Measurements from ENCODE around the gene C19orf67.

C19orf67 gene

DNA sequence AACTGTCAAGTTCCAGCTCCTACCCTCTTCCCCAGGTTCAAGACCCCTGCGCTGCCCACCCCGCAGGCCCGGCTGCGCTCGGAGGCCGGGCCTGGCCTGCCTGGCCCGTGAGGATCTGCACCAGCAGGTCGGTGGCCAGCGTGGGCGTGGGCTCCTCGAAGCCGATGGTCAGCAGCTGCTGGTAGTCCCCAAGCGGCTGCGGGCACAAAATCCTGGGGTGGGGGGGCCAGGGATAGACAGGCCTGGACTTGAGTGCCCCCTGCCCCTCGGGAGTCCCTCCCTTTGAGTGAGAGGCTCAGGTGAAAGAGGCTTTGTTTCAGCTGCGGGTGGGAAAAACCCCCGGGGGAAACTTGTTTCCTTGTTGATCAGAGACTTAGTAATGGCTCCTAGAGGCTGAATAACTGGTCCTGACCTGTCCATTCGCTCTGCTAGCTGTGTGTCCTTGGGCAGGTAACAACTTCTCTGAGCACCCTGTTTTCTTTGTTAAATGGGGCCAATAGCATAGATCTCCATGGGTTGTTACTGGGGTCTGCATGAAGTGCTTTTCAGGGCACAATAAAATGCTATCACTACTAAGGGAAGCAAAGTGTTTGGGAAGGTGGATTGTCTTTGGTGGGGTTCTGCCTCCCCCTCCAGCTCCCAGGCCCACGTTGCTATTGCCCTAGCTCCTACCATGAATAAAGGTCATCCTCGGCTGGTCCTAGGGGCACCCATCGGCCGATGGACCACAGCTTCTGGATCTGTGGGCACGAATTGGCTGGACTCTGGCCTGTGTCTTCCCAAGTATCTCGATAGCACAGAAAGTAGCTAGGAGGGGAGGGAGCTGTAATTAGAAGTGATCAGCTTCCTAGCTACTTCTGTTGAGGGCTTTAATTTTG is 3.5 kb downstream of the C19orf67 start:
- no peak for DNase-seq (ENCODE audit: low spot score)

DNA sequence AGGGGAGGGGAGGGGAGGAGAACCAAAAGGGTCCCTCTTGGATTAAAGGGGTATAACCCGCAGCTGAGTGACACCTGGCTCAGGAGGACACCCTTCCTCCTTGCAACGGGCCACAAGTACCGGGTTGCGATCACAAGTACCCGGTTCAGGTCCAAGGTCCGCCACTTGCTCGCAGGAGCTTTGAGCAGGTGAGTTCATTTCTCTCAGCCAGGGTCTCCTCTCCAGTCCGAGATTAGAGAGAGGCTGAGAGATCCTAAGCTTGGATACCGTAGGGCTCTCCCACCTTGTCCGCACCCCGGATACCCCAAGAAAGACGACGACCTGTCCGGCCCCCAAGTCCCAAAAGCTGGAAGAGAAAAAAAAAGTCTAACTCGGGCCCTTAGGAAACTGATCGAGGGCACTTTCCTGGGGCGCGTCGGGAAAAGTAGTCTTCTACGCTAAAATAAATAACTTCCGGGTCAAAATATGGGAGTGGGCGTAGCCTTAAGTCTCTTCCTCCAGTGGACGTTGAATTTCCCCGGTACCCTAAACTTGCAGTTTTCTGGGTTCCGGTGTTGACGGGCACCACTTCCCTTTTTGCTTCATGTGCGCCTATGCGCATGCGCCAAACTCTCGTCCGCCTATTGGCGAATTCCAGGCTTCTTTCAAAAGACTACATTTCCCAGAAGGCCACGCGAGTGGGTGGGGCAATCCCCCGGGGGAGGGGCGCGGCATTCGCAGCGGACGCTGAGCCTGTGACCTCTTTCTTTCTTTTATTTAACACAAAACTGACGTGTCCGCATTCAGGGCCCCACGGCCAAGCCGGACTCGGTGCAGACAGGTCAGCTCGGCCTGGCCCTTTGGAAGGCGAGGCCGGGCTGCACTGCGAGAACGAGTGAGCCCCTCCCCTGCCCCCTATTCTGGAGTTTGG is 4.4 kb downstream of the C19orf67 start:
- peak; percentile 100 for DNase-seq (ENCODE audit: low spot score)

DNA sequence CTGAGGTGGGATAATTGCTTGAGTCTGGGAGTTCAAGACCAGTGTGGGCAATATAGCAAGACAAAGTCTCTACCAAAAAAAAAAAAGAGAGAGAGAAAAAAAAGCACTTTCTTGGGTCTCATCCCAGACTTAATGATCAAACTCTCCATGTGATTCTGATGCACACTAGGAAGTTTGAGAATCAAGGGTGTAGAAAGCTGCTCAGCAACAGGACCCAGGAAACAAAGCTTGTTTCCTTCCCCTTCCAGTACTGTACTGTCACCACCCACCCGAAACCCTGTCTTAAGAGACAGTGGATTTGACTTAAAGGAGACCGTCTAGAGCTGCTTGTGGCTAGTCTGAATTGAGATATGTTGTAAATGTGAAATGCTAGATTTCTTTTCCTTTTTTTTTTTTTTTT is 7.2 kb downstream of the C19orf67 start:
- no peak for DNase-seq (ENCODE audit: low spot score)

DNA sequence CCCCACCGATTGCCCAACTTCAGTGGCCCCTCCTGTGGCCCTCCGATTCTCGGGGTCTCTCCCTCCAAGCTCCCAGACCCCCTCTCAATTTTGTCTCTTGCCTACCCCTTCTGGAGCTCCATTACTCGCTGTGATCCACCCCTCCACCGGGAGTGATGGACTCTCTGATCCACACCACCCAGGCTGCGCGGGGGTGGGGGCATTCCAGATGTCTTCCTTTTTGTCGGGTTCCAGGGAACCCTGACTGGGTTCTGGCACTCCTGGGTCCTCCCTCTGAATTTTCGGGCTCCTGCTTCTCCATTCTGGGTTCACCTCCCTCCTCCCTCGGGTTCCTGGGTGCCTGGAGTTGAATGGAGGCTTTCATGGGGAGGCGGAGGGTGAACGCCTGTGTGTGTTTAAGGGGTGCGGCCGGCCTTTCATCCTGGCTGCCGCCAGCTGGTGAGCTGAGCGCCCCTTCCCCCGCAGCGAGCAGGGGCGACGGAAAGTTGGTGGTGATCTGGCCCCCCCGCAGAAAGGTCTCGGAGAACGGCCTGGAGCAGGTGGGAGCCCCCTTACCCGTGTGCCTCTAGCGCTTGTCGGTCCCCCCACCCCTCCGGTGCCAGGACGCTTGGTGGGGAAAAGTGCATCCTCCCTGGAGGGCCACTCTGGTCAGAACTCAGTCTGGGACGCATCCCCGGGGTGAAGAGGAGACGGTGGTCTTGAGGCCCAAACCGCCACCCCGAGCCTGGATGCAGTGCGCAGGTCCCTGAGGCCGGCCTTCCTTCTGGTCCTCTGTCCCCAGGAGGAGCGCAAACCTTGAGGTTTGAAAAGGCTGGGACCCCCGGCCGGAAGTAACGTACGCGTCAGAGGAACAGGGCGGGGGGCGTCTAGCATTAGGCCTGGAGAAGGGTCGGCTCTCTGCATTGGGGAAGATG is 11.4 kb downstream of the C19orf67 start:
- peak; percentile 39 for DNase-seq (ENCODE audit: low spot score)

DNA sequence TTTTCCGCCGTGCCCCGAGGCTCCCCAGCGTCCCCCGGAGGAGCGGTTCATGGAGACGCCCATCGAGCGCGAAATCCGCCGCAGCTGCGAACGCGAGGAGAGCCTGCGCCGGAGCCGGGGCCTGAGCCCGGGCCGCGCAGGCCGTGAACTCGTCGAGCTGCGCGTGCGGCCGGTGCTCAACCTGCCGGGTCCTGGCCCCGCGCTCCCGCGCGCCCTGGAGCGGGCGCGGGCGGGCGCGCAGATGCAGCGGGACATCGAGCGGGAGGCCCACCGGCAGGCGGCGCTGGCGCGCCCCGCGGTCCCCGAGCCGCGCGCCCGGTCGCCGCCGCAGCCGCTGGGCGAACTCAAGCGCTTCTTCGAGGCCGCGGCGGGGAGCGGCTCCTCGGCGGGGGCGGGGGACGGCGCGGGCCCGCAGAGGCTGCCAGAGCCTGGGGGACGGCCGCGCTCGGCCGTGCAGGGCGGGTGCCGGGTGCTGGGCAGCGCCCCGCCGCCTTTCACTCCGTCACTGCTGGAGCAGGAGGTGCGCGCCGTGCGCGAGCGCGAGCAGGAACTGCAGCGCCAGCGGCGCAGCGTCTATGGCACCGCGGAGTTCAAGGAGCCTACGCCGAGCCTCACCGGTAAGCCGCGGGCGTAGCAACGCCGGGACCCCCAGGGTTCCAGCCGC is 12.2 kb downstream of the C19orf67 start:
- peak; percentile 78 for DNase-seq (ENCODE audit: low spot score)

DNA sequence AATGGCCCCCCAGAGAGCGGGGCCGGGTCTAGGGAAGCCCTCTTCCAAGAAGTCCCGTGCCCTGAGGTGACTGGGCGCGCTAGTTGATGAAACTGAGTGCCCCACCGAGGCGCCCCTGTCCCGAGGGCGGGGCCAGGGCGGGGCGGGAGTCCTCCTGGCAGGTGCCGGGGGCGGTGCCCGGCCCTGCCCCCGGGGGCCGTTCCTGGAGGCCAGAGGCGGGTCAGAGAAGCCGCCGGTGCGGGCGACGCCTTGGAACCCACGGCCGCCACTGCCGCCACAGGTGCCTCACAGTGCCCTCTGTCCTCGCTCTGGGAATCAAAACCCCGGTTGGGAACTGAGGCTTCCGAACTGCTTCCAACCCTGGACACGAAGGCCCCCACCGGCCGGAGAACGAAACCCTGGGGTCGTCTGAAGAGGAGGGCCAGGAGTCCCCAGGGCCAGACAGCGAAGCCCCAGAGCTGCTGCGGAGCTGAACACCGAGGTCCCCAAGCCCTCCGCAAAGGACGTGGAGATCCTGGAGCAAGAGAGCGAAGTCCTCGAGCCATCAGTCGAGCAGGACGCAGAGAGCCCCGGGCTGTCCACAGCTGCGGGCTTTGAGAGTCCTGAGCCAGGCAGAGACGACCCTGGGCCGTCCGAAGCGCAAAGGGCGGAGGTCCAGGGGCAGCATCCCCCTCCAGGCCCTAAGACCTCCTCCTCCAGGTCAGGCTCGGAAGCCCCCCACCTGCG is 12.9 kb downstream of the C19orf67 start, which contains the start of gene MISP3:
Gene MISP3 (plus strand): TSS at position 252 of the 726 bp plus-strand sequence. CDS start 524 bp downstream, outside the sequence.
- peak; percentile 56 for DNase-seq (ENCODE audit: low spot score)

DNA sequence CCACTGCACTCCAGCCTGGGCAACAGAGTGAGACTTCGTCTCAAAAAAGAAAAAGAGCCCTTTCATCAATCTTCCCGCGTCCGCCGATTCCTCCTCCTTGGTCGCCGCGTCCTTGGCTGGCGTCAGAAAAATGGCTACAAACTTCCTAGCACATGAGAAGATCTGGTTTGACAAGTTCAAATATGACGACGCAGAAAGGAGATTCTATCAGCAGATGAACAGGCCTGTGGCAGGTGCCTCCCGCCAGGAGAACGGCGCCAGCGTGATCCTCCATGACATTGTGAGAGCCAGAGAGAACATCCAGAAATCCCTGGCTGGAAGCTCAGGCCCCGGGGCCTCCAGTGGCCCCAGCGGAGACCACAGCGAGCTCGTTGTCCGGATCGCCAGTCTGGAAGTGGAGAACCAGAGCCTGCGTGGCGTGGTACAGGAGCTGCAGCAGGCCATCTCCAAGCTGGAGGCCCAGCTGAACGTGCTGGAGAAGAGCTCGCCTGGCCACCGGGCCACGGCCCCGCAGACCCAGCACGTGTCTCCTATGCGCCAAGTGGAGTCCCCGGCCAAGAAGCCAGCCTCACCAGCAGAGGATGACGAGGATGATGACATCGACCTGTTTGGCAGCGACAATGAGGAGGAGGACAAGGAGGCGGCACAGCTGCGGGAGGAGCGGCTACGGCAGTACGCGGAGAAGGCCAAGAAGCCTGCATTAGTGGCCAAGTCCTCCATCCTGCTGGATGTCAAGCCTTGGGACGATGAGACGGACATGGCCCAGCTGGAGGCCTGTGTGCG is 15.1 kb downstream of the C19orf67 start:
- DNase-seq (ENCODE audit: low spot score) = no peak

DNA sequence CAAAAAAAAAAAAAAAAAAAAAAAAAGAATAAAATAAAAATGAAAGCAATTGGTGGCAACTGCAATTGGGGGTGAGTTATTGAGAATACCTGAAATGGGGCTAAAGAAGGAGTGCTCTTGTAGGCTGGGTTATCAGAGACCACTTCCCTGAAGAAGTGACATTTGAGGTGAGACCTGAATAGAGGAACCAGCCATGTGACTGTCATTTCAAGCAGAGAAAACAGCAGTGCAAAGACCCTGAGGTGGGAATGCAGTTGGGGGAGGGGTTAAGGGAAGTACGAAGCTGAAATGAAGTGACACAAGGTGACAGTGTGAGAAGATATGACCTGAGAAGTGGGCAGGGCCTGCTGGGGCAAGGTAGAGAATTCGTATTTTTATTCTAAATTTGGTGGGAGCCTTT is 19.4 kb downstream of the C19orf67 start:
- no peak for DNase-seq (ENCODE audit: low spot score)

DNA sequence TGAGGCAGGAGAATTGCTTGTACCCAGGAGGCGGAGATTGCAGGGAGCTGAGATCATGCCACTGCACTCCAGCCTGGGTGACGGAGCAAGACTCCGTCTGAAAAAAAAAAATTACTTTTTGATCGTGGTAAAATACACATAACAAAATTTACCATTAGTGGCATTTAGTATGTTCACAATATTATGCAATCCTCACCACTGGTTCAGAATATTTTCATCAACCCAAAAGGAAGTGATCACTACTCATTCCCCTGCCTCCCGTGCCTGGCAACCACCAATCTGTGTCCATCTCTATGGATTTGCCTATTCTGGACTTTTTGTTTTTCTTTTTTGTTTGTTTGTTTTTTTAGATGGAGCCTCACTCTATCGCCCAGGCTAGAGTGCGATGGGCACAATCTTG is 22.5 kb downstream of the C19orf67 start:
- no peak for DNase-seq (ENCODE audit: low spot score)

DNA sequence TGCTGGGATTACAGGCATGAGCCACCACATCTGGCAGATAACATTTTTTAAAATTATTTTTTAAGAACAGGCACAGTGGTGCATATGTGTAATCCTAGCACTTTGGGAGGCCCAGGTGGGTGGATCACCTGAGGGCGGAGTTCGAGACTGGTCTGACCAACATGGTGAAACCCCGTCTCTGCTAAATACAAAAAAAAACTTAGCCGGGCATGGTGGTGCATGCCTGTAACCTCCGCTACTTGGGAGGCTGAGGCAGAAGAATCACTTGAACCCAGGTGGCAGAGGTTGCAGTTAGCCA is 23.1 kb downstream of the C19orf67 start:
- DNase-seq (ENCODE audit: low spot score) = no peak

DNA sequence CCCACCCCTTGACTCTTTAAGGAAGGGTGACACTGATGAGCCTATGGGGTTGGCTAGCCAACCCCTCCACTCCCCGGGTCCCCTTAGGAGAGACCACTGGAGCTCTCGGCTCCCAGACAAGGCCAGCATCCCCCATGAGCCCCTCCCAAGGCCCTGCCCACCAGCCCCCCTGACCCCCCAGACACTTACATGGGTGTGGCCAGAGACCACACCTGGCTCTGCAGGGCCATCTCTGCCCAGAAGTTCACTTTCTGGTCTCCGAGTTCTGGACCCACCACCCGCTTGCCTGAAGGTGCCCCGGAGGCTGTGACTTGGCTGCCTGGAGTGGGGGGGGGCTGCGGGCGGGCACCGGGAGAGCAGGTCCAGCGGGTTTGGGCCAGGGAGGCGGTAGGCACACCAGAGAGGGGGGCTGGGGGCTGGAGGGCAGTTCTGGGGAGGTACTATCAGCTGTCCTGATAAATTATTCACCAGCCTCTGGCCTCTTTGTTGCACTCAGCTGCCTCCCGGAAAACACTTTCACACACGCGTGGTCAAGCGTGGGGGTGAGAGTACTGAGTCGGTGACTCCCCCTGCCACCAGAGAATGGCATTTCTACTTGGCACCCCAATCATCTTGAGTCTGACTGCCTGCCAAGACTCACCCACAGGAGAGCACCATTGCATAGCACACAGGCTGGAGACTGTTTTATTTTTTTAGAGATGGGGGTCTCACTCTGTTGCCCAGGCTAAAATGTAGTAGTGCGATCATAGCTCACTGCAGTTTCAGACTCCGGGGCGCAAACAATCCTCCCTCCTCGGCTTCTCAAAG is 23.6 kb downstream of the C19orf67 start, which contains the start of gene PALM3:
Gene PALM3 (minus strand): TSS at position 326 of the 807 bp plus-strand sequence. CDS start 96 bp downstream, at position 230.
- no peak for DNase-seq (ENCODE audit: low spot score)

DNA sequence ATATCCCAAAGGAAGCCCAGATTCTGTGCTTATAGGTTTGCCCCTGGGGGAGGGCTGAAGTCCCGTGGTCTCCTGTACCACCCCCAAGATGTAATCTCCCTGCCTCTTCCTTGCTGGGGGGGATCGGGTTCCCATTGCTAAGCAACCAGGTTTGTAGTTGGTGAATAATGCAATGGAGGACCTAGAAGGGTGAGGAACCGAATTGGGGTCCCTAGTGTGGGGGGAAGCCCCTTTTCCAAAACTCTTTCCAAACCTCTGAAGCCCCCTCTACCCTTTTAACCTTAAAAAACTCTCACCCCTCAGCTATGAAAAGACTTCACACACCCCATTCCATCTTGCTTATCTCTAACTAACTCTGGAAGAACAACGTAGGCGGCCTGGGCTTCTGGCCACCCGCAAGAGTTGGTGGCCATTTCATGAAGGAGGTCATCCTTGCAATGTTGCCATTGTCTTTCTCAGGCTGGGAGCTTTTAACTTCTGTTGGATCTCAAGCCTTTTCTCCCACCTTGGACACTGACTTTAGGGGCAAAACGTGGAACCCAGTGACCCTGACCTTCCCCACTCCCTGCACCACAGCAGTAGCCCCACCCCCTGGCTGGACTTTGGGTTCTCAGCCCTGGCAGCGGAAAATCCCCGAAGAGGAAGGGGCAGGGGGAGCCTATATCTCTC is 24.4 kb downstream of the C19orf67 start:
- DNase-seq (ENCODE audit: low spot score) = no peak

DNA sequence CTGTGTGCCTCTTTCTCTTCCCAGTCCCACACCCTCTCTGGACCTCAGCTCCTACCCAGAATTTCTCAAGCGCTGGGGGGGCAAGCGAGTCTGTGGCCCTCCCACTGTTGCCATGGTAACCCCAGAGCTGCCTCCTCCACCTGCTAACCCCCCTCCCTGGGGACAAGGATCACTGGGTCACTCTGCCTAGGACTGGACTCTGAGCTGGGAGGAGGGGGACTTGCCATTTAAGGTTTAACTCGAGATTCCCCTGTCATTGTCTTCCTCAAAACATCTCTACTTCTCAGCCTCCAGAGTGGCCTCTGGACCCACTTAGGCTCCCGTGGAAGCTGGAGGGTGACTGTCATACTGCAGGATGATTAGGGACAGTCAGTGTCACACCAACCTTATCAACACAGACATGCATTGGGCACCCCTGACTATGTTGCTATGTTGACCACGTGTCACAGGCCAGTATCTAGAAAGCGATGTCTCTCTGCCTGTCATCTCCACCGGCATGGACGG is 25.9 kb downstream of the C19orf67 start:
- DNase-seq (ENCODE audit: low spot score) = peak; percentile 19

DNA sequence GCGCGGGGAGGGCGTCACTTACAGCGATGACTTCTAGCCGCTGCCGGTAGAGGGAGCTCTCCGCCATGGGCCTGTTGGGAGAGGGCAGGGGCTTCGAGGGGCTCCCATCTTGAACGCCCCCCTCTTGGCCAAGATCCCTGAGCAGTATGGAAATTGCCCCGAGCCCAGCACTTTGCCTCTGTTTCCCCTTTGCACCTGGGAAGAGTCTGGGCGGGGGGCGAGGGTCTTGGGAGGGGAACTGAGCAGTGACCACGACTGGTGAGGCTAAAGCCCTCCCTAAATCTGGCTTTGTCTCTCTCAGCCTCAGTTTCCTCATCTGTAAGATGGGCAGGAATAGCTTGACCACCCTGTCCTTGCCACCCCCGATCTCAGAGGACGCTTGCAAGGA is 26.5 kb downstream of the C19orf67 start:
- no peak for DNase-seq (ENCODE audit: low spot score)

DNA sequence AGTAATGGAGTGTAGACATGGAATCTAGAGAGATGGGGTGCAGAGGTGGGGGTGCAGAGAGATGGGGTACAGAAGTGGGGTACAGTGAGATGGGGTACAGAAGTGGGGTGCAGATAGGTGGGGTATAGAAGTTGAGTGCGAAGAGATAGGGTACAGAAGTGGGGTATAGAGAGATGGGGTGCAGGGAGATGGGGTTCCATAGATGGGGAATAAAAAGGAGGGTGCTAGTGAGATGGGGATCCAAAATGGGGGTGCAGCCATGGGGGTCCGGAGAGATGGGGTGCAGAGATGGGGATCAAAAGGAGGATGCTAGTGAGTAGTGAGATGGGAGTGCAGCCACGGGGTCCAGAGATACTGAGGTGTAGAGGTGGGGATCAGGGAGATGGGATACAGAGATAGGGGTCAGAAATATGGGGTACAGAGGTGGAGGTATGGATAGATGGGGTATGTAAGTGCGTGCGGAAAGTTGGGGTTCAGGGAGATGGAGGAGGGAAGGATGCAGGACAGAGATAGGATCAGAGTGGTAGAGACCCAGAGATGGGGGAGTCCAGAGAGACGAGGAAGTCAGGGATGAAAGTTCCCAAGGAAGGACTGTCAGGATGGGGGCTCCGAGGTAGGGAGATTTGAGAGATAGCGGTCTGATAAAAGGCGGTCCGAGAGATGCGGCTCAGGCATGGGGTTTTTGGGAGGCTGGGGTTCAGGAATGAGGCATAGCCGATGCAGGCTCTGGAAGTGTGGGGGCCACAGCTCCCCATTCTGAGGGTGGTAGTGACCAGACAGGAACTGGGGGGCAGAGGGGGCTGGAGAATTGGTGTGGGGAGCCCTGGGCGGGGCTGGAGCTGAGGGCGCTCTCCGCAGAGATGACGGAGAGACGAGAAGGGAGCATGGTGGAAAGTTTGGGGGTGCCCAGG is 27.1 kb downstream of the C19orf67 start:
- DNase-seq (ENCODE audit: low spot score) = no peak

DNA sequence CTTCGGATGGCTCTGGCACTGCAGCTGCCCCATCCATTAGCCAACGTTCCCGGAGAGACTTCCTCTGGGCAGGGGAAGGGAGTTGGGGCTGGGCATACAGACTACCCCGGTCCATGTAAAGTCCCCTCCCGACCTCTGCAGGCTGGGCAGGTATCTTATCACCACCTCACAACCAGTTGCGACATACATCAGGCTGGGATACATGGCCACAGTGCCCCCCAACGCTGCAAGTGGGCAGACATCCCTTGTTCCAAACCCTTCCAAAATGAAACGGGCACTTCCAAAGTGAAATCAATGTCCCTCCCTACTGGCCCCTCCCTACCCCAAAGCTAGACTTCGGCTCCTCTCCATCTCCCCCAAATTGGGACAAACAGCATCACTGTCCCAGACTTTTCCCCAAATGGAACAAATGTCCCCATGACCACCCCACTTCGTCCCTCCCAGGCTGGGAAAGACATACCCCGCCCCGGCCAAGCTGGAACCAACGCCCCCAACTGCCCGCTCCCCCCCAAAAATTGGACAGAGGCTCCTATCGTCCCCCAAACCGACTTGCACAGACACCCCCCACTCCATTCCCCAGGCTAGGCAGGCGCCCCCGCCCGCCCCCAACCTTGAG is 28.7 kb downstream of the C19orf67 start:
- DNase-seq (ENCODE audit: low spot score) = no peak
